ENCODE data around the gene AMBN. TPM values are rescaled to one million over a fixed set of nuclear protein-coding genes. Genes with fewer than 3 reads are reported as not detected.

The AMBN gene
- total and polyA plus RNA-seq, 5 experiments from 2014 or later, result not detected

DNA sequence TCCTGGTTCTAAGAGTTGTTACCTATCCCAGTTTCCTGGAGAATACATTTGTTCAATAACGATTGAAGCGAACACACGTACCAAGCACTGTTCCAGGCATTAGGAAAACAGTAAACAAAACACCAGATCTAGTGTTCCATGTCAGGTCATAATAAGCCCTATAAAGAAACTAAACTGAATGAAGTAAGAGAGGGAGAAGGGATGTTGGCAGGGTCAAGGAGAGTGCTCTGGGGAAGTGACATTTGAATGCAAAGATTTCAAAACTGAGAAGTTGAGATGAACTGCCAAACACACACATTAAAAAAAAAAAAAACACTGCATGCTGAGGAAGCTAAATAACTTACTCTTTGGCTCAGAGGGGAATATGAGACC lies 22.1 kb downstream of the AMBN start:
- H3K36me3 Mint-ChIP-seq, result no peaks in the 10 kb centered on the region
- POLR2A ChIA-PET, result no interaction called here
- peaks cover 0 to 2% (median 0%) of the 10 kb centered on the region in 9 donors for H3K9me3 Mint-ChIP-seq
- peaks cover 5 to 10% (median 6%) of the 10 kb centered on the region in 5 donors for H3K27me3 Mint-ChIP-seq
- peak overlapping the region in 1 of 10 donors; percentile 4 for H3K27ac Mint-ChIP-seq
- peaks cover 0 to 15% (median 13%) of the 10 kb centered on the region in 4 donors for H3K4me1 Mint-ChIP-seq
- ATAC-seq, result no peak
- no peak for DNase-seq
- H3K4me3 Mint-ChIP-seq, result no peak overlapping the region

DNA sequence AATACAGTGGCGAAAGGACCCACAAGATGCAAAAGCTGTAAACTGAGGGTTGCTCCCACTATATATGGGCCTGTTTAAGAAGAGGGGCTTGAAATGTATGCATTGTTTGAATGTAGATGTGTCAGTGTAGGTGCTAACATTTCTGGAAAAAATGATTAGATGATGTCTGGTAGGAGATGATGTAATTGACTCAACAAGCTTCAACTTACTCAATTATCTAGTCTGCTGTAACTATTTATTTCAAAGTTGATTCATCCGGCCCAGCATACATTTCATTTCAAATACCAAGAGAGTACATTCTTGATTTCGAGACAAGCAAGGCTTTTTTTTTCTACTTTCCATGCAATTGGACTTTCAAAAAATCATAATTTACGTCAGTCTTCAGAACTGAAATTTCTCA lies 27.2 kb downstream of the AMBN start:
- Mint-ChIP-seq H3K4me1 (peaks cover 0 to under 1% (median 0%) of the 10 kb centered on the region in 4 donors), H3K4me3 (no peak overlapping the region), H3K27me3 (peaks cover 0 to 2% (median 0%) of the 10 kb centered on the region in 5 donors), H3K36me3 (no peaks in the 10 kb centered on the region), H3K27ac (no peak overlapping the region), H3K9me3 (peaks cover 0 to 4% (median 0%) of the 10 kb centered on the region in 9 donors)
- peak in 2 of 10 donors; percentile 44 to 46 for DNase-seq
- peak; percentile 35 to 41 for ATAC-seq
- POLR2A ChIA-PET, result no interaction called here

DNA sequence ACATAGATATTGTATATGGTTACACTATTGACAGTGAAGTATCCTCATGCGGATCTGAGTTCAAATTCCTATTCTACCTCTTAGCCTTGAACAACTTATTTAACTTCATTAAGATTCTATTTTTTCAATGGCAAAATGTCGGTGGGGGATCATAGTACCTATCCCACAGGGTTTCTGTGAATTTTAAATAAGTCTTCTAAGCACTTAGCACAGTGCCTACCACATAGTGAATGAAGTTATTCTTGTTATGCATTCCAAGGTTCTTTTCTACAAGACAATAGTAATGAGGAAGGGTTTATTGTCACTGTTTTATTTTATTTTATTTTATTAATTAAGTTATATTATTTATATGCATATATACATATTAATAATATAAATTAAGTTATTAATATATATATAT lies 27.7 kb downstream of the AMBN start:
- H3K4me3 Mint-ChIP-seq, result no peak overlapping the region
- H3K27ac Mint-ChIP-seq, result no peak overlapping the region
- ATAC-seq, result peak in 1 of 2 donors; percentile 32
- H3K4me1 Mint-ChIP-seq, result no peaks in the 10 kb centered on the region
- POLR2A ChIA-PET, result no interaction called here
- peaks cover 0 to 2% (median 0%) of the 10 kb centered on the region in 5 donors for H3K27me3 Mint-ChIP-seq
- peaks cover 0 to 4% (median 0%) of the 10 kb centered on the region in 9 donors for H3K9me3 Mint-ChIP-seq
- no peaks in the 10 kb centered on the region for H3K36me3 Mint-ChIP-seq
- DNase-seq, result peak in 2 of 10 donors; percentile 36 to 42

DNA sequence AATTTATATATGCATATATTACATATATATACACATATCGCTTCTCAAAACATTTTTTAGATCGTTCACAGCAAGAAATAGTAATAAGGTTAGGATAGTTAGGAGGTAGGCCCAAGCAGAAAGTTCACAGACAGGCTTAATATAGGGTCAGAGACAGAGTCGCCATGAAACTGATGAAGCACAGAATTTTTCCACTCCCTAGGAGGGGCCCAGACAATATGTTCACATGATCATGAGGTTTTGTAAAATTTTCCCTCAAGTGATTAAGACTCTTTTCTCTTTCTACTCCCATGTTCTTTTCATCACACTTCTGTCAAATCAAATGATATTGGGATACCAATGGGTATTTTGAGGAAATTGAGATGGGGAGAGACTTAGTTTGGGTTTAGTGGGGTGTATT lies 31.3 kb downstream of the AMBN start:
- peaks cover 0 to 4% (median 0%) of the 10 kb centered on the region in 9 donors for H3K9me3 Mint-ChIP-seq
- peak in 2 of 10 donors; percentile 43 to 47 for DNase-seq
- no peak overlapping the region for H3K27ac Mint-ChIP-seq
- ATAC-seq, result peak; percentile 44 to 62
- POLR2A ChIA-PET, result no interaction called here
- no peaks in the 10 kb centered on the region for H3K27me3 Mint-ChIP-seq
- no peaks in the 10 kb centered on the region for H3K36me3 Mint-ChIP-seq
- H3K4me1 Mint-ChIP-seq, result no peaks in the 10 kb centered on the region
- H3K4me3 Mint-ChIP-seq, result no peak overlapping the region

DNA sequence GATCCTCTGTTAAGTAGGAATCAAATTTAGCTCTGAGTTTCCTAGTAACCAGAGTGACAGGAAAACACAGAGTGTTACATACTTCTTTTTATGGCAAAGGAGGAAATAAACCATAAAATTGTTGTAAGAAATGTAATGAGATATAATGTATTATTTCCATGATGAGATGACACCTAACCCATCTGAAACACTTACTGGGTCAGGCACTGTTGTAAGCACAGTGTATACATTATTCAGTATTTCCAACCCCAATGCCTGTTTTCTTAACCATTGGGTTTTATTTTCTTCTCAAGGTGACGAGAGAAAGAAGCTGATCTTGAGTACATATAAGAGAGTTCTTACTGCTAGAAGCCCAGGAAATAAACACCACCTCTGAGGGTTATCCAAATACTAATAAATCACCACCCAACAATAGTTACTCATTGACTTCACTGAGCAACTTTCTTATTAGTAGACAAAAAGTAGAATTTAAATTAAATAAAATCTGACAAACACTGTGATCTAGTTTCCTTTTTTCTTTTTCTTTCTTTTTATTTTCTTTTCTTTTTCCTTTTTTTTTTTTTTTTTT lies 32.3 kb downstream of the AMBN start:
- H3K4me1 Mint-ChIP-seq, result peaks cover 0 to 7% (median 3%) of the 10 kb centered on the region in 4 donors
- peak; percentile 23 to 38 for ATAC-seq
- peaks cover 0 to under 1% (median 0%) of the 10 kb centered on the region in 9 donors for H3K9me3 Mint-ChIP-seq
- no peaks in the 10 kb centered on the region for H3K27me3 Mint-ChIP-seq
- H3K36me3 Mint-ChIP-seq, result no peaks in the 10 kb centered on the region
- H3K4me3 Mint-ChIP-seq, result no peak overlapping the region
- DNase-seq, result peak in 1 of 10 donors; percentile 26
- no peak overlapping the region for H3K27ac Mint-ChIP-seq
- POLR2A ChIA-PET, result interaction anchor here (0.7 kb wide), 1 partner anchor 111 kb away, joined by 8 read pairs; no protein-coding TSS in a partner anchor

DNA sequence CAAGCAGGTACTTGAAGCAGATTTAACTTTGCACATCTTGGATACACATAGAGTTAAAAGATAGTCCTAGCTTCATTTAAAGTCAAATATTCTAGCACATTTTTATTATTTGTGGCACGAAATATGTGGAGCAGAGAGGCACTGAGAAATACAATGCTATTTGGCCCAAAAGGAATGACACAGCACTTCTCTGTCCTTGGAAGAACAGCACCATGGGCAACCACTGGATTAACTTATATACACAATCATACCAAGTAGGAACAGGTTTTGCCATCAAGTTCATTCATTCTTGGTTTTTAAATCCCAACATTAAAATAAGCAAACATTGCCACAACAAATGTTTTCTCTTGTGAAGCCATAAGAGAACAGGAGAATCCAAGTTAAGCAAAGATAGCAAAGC lies 35.6 kb downstream of the AMBN start:
- H3K4me3 Mint-ChIP-seq, result no peak overlapping the region
- no peak for DNase-seq
- H3K27me3 Mint-ChIP-seq, result no peaks in the 10 kb centered on the region
- no peak for ATAC-seq
- no peaks in the 10 kb centered on the region for H3K36me3 Mint-ChIP-seq
- POLR2A ChIA-PET, result no interaction called here
- H3K27ac Mint-ChIP-seq, result no peak overlapping the region
- no peaks in the 10 kb centered on the region for H3K9me3 Mint-ChIP-seq
- H3K4me1 Mint-ChIP-seq, result peaks cover 0 to 7% (median 3%) of the 10 kb centered on the region in 4 donors

DNA sequence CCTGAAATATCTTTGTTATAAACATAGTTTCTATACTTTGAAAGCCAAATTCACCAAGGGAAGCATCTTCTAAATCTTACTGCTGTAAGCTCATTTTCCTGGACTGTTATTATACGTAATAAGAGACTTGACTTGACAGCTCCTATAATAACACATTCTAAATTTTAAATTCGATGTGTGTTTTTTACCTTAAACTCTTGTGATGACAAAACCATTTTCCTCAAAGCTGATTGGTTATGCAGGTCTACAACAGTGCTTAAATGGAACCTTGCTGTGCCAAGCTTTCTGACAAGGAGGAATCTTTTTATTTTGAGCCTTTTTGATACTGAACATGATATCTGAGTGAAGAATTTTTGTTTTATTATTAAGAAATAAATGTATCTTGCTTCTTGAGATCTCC lies 36.4 kb downstream of the AMBN start, which contains the start of gene ENAM:
TSS of gene ENAM (plus strand) at position 301 of the 400 bp plus-strand sequence. CDS start 757 bp downstream, outside the sequence.
- no peak for ATAC-seq
- peaks cover 0 to 2% (median 0%) of the 10 kb centered on the region in 5 donors for H3K27me3 Mint-ChIP-seq
- POLR2A ChIA-PET, result no interaction called here
- DNase-seq, result no peak
- no peaks in the 10 kb centered on the region for H3K36me3 Mint-ChIP-seq
- no peak within 1 kb of the TSS for H3K4me3 Mint-ChIP-seq
- H3K4me1 Mint-ChIP-seq, result peaks cover 0 to 7% (median 3%) of the 10 kb centered on the region in 4 donors
- no peaks in the 10 kb centered on the region for H3K9me3 Mint-ChIP-seq
- H3K27ac Mint-ChIP-seq, result no peak within 1 kb of the TSS

DNA sequence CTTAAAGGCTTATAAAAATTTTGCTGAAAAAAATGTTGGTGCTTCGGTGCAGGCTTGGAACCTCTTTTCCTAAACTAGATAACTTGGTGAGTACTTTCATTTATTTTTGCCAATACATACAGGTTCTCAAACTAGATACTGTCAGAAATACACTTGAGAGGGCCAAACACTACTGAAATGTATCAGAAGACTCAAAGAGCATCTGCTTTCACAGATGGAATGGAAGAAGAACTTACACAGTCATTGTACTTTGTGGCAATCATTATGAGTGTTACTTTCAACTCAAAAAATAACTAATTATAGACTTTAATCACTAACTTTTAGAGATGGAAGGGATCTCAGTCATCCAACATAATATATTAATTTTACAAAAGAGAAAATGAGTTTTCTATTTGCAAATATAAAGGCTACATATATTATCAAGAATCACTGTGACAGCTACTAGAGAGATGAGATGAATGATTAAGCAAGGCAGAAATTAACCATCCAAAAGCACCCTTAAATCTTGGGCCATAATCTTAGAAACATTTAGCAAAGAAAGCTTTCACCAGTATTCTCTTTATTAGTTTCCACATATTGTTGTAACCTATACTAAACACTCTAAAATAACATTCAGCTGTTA lies 37.5 kb downstream of the AMBN start:
- DNase-seq, result no peak
- H3K36me3 Mint-ChIP-seq, result no peaks in the 10 kb centered on the region
- peak overlapping the region in 1 of 10 donors; percentile 40 for H3K27ac Mint-ChIP-seq
- H3K9me3 Mint-ChIP-seq, result no peaks in the 10 kb centered on the region
- POLR2A ChIA-PET, result no interaction called here
- H3K4me1 Mint-ChIP-seq, result peaks cover 0 to 7% (median 4%) of the 10 kb centered on the region in 4 donors
- ATAC-seq, result no peak
- H3K27me3 Mint-ChIP-seq, result peaks cover 0 to 2% (median 0%) of the 10 kb centered on the region in 5 donors
- H3K4me3 Mint-ChIP-seq, result no peak overlapping the region

DNA sequence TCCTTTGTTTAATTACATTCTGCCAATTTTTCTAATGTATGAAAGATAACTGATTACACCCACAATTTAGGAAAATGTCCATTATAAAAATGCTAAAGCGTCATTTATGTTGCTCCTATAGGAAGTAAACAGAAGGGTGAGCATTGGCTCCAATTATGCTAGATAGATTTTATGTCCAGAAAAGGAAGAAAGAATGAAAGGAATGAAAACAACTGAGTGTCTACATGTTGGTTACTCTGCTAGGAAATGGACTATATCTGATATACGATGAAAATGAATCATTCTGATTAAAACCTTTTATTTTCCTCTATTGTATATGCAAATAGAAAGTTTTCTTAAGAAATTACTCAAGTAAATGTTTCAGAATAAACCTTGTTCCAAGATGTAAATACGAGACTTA lies 38.1 kb downstream of the AMBN start:
- ATAC-seq (no peak), DNase-seq (no peak)
- H3K36me3 Mint-ChIP-seq, result no peaks in the 10 kb centered on the region
- POLR2A ChIA-PET, result no interaction called here
- no peaks in the 10 kb centered on the region for H3K9me3 Mint-ChIP-seq
- peak overlapping the region in 1 of 10 donors; percentile 40 for H3K27ac Mint-ChIP-seq
- peaks cover 0 to 2% (median 0%) of the 10 kb centered on the region in 5 donors for H3K27me3 Mint-ChIP-seq
- no peak overlapping the region for H3K4me3 Mint-ChIP-seq
- H3K4me1 Mint-ChIP-seq, result peaks cover 0 to 7% (median 4%) of the 10 kb centered on the region in 4 donors

DNA sequence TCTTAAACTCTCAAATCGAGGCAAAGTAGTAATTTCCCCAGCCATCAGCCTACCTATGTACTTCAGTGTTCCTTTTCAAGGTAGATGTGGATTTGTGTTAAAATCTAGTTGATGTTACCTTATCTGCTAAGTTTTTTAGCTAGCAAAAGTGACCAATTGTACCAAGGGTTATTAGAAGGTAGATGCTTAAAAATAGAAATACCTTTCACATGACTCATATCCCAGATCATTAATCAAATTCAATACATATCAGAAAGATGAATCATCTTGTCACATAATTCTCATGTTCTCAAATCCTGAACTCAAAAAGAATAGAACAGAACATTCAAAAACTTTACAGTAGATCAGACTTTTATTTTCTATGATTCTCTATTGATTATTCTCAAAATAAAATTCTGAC lies 40.0 kb downstream of the AMBN start:
- peaks cover 0 to 2% (median 0%) of the 10 kb centered on the region in 5 donors for H3K27me3 Mint-ChIP-seq
- no peak overlapping the region for H3K4me3 Mint-ChIP-seq
- ATAC-seq (no peak), DNase-seq (no peak)
- POLR2A ChIA-PET, result no interaction called here
- H3K27ac Mint-ChIP-seq, result no peak overlapping the region
- no peaks in the 10 kb centered on the region for H3K36me3 Mint-ChIP-seq
- H3K4me1 Mint-ChIP-seq, result peaks cover 0 to 7% (median 4%) of the 10 kb centered on the region in 4 donors
- H3K9me3 Mint-ChIP-seq, result no peaks in the 10 kb centered on the region

DNA sequence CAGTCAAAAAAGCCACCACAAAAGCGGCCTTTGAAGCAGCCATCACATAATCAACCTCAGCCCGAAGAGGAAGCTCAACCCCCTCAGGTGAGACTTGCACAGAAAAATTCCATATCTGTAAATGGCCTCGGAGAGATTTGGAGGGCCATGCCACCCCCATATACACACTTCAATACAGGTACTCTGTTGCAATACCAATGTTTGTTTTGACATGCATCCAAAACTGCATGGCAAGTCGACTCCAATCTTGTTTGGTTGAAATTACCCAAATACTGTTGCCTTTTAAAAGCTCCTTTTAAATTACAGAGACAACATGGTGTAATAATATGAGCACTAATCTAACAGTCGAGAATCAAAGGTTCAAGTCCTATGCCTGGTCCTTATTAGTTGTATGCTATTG lies 42.4 kb downstream of the AMBN start:
- DNase-seq (no peak), ATAC-seq (no peak)
- Mint-ChIP-seq H3K27me3 (peaks cover 0 to 2% (median 0%) of the 10 kb centered on the region in 5 donors), H3K36me3 (no peaks in the 10 kb centered on the region), H3K4me3 (no peak overlapping the region), H3K9me3 (no peaks in the 10 kb centered on the region), H3K27ac (no peak overlapping the region), H3K4me1 (peaks cover 0 to 4% (median under 1%) of the 10 kb centered on the region in 4 donors)
- POLR2A ChIA-PET, result no interaction called here

DNA sequence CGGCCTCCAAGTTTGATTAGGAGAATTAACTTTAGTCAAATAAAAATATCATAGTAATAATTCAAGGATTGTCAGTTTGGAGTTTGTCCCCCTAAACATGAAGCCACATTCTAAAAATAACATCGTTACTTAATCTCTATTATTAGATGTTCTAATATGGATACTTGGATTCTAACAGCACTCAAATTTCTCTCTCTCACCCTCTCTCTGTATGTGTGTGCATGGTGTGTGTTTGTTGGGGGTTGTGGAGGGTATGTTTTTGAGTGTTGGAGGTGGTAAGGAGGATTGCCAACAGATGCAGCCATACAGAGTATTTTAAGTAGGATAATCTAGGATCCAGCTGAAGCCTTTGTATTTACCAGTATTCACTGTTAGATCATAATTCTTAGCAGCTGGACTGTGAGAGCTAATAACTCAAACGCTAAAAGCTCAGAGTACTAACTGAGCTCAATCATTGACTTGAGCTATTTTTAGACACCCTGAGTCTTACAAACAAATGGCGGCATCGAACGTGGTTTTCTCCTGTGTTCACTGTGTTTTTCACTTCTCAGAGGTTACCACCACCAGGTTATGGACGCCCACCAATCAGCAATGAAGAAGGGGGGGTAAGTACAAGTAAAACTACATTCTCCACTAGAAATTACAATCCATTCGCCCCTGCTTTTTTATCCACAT lies 45.3 kb downstream of the AMBN start:
- POLR2A ChIA-PET, result no interaction called here
- peaks cover 0 to 2% (median 0%) of the 10 kb centered on the region in 5 donors for H3K27me3 Mint-ChIP-seq
- no peaks in the 10 kb centered on the region for H3K36me3 Mint-ChIP-seq
- ATAC-seq, result no peak
- peaks cover 0 to 4% (median 2%) of the 10 kb centered on the region in 4 donors for H3K4me1 Mint-ChIP-seq
- H3K9me3 Mint-ChIP-seq, result no peaks in the 10 kb centered on the region
- no peak overlapping the region for H3K4me3 Mint-ChIP-seq
- H3K27ac Mint-ChIP-seq, result no peak overlapping the region
- DNase-seq, result no peak

DNA sequence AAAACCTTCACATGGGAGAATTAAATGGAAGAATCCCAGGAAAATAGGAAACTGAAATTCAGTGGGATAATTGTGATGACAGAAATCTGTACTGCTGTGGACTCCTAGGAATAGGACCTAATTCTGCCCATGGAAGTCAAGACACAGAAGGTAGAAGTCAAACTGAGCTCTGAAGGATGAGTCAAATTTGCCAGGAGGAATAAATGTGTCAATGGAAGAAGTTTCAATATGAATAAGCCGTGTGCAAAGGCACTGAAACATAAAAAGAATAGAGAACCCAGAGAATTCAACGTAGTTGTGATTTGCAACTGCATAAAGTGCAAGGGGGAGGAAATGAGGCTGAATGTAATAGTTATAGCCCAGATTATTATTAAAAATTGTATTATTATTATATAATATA lies 48.1 kb downstream of the AMBN start:
- DNase-seq (no peak), ATAC-seq (no peak)
- POLR2A ChIA-PET, result no interaction called here
- Mint-ChIP-seq H3K9me3 (no peaks in the 10 kb centered on the region), H3K27ac (no peak overlapping the region), H3K36me3 (no peaks in the 10 kb centered on the region), H3K4me1 (peaks cover 0 to 4% (median under 1%) of the 10 kb centered on the region in 4 donors), H3K27me3 (no peaks in the 10 kb centered on the region), H3K4me3 (no peak overlapping the region)

All from naive thymus-derived CD8-positive, alpha-beta T cell (primary cell).